Measurements from ENCODE around the gene MAP2K6.

MAP2K6 gene

DNA sequence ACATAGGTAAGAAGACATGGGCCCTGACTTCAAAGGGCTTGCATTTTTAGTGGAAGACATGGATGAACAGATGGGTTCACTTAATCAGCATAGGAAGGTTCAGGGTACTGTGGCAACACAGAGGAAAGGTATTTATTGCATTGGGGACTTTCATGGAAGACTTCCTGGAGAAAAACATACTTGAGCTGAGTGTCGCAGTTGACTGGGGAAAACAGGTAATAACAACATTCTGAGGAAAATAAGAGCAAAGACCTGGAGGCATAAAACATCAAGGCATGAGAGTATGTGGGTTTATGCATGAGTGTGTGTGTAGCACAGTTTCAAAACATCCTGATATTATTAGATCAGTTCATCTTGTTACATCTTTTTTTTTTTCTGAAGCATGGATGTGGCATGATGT, 82.7 kb downstream of the MAP2K6 start:
- DNase-seq: no peak

DNA sequence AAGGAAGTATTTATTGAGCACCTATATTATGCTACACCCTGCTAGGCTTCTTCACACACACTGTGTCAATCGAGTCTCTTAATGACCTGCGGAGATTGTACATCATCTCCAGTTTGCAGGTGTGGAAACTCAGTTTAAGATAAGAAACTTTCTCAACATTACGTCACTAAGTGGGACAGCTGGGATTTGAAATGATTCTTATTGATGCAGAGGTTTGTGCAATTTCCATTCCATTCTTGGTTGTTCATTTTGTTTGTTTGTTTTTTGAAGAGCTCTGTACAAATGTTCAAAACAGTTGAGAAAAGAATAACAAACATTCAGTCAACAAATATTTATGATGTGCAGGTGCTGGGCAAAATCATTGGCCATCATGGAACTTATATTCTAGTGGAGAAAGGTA, 84.8 kb downstream of the MAP2K6 start:
- no peak for DNase-seq

DNA sequence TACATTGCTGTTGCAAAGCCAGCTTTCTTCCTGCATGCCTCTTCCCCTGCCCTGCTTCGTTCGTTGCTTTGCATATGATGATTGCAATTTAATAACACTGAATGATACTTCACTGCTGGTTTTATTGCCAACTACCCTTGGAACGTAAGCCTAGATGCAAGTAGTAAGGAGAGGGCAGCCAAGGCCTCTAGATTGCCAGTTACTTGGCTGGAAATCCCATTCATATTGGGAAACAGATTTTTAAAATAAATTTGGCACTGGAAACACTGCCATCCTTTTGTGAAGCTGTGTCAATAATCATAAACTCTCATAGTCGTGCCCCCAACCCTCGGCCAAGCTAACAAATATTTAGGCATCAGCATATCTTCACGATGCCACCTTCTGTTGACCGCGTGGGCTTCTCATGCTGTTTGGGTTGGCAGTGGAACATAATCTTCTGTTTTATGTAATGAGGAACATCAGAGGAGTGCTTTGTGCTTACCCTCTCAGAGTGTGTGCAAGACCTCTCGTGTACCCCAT, 86.5 kb downstream of the MAP2K6 start:
- no peak for DNase-seq

DNA sequence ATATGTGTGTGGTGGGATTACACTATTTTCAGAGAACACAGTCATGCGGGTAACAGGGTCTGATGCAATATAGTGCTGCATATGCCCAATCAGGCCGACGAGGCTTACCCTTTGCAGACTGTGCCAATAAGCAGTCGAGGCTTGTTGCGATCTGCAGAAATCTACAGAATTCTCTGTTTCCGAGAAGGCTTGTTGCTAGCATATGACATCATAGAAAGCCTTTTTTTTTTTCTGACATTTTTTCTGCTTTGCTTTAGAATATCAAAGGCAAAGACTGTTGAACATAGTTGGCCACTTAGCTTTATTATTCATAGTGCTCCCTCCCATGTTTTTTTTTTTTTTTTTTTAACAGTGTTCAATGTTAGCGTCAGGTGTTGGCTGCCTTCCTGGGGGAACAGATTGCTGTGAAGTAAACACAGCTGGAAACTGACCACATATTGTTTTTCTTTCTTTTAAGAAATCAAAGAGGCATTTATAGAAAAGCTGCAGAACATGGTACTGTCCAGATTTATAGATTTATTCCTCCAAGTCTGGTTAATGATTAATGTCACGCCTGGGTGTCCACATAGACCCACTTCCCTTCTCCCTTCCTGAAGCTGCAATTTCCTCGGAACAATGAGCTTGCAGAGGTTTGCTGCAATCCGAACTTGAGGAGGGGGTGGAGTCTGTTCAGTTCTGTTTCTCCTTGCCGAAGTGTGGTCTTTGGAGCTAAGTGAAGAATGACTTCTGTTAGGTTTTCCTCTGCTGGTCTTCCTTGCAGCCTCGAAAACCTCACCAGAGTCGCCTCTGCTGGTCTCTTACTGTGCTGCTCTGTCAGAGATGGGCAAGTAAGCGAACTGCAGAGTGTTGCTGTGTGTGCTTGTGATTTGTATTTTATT, 87.3 kb downstream of the MAP2K6 start:
- DNase-seq: no peak

DNA sequence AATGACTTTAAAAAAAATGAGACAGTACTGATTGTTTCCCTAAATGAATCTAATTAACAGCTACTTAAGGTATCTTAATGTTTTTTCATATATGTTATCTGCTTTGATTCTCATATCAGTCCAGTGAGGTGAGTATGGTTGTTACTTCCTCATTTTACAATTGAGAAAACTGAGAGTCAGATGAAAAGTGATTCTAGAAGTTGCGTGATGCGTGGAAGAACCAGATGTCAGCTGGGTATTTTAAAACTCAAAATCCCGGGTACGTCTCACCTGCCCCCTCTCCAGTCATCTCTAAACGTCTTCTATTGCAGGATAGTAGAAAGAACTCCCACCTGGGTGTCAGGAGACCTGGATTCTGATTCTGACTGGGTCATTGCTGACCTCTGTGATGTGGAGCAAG, 89.2 kb downstream of the MAP2K6 start:
- DNase-seq: no peak

DNA sequence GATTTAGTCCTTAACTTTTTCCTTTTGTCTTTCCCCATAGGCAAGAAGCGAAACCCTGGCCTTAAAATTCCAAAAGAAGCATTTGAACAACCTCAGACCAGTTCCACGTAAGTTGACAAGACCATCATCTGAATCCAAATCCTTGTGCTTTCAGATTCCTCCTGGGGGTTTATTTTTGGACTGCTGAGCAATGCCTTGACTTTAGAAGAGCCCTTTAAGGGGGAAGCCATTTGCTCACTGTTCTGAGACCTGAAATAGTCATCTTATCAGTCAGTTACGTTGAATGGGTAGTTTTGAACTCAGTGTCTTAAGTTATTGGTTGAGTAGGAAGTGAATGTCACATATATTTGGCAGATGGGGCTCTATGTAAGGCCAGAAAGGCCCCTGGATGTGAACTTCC, 91.2 kb downstream of the MAP2K6 start:
- no peak for DNase-seq

DNA sequence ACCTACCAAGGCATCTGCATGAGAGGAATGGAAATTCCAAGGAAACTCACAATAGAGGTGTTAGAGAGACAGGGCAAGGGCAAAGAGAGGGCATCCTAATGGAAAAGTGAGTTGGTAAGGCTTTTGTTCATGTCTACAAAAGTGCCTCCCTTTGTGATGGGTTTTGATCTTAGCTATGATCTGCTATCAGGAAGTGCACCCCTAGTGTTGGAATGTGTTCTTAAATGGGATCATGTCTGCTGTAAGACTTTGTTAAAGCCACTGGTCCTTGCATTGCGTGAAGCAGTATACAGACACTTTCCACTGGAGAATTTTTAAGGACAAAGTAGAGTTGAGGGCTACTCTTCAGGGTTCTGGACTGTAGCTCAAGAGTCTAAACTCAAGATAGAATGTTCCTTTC, 92.0 kb downstream of the MAP2K6 start:
- no peak for DNase-seq

DNA sequence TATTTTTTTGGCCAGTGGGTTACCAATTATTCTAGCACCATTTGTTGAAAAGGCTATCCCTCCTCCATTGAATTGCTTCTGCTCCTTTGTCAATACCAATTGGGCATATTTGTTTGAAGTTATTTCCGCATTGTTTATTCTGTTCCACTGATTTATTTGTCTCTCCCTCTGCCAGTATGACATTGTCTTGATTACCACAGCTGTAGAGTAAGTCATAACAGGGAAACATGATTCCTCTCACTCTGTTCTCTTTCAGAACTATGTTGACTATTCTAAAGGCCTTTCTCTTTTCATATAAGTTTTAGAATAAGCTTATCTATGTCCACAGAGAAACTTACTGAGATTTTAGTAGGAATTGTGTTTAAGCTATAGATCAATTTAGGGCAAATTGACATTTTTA, 94.3 kb downstream of the MAP2K6 start:
- no peak for DNase-seq

DNA sequence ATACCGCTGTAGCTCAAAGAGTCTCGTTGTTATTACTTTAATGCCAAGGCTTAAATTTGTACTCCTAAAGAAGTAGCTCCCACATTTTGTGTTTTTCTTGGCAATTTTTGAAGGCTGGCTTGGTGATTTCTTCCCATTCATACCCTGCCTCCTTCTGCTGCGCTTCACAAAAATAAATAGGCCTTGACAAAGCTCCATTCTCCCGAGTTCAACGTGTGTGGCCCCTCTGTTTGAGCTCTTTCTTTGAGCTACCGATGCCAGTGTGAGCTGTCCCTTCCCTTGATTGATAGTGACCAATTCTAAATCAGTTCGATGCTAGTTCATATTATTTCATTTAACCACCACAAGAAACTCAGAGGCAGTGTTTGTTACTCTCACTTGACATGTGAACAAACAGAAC, 96.8 kb downstream of the MAP2K6 start:
- DNase-seq: no peak

DNA sequence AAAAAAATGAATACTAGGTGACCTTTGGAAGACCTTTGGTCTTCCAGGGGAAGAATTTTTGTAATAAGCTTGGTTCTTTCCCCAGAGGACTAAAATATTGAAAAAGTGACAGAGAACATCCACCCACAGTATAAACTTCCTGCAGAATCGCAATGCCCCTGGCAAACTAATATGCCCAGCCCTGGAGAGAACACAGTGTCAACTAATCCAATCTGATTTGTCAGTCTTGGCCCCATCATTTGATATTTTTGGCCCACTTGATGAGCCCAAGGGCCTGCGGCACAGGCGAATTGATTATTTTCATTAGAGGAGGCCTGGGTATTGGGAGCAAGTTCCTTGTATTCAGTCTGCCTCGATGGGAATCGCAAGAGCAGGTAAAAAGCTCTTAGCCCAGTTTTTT, 98.4 kb downstream of the MAP2K6 start:
- no peak for DNase-seq

DNA sequence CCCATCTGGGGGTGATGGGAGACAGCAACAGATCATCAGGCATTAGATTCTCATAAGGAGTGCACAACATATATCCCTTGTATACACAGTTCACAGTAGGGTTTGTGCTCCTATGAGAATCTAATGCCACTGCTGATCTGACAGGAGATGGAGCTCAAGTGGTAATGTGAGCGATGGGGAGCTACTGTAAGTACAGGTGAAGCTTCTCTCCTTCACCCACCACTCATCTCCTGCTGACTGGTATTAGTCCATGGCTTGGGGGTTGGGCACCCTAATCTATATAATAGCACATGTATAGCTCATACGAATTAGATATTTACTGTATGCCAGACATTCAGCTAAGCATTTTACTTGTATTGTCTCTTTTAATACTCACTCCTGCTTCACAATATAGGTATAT, 101.7 kb downstream of the MAP2K6 start:
- DNase-seq: no peak

DNA sequence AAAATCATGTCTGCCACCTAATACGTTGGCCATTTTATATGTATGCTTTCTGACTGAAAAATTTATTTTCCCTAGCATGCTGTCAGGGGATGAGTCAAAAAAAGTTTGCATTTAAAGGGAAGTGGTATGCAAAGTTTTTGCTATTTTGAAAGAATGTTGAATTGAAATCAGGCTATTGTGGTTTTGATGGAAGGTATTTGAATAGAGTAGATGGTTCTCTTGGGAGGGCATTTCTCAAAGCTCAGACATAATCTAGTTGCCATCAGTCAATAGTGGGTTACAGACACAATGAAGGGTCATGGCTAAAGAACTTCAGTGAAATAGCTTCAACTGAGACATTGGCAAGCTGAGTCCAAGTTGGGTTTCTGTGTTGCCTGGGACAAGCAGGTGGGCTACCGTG, 102.4 kb downstream of the MAP2K6 start:
- no peak for DNase-seq

DNA sequence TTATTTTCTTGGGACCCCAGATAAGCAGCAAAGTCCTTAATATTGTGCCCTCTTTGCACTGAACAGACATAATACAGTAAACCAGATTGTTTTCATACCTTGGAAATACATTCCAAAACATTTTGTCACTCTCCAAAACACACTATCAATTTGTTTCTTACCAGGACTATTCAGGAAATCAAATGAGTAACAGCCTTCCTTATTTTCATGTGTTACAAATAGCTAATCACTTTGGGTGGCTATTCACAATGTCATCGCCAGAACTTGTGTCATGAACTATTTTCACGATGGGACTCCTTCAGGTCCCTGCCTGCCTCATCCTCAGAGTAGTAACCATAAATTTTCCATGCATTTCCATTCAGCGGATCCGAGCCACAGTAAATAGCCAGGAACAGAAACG, 104.5 kb downstream of the MAP2K6 start:
- no peak for DNase-seq

DNA sequence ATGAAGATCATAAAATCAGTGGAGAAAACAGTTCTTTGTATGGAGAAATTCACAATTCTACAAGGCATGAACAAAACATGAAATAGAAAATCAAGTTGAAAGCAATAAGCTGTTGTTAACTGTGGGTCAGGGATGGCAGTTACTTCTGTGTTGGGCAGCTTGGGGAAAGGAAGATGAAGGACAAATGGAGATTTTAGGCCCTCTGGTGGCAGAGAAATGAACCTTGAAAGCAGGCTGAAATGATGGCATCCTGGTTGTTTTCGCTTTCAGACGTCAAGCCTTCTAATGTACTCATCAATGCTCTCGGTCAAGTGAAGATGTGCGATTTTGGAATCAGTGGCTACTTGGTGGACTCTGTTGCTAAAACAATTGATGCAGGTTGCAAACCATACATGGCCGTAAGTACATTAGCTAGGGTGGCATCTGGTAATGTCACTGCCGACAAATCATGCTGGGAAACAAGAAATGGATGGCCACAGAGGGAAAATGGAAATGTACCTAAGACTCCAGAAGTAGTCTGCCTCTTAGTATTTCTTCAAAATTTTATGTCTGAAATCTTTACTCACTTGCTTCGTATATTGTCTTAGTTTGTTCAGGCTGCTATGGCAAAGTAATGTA, 108.9 kb downstream of the MAP2K6 start:
- no peak for DNase-seq

DNA sequence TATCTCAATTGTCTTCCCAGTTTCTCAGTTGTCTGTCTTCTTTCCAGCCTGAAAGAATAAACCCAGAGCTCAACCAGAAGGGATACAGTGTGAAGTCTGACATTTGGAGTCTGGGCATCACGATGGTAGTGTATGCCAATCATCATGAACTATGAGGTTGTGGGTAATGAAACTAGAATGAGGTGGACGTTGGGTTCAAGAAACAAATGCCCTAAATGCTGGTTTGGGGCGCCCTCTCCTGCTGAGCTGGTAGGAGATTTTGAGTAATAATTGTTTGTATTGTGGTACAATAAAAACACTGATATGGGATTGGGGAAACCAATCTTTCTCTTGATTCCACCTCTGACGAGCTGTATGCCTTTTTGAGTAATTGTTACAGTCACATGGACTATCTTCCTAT, 110.4 kb downstream of the MAP2K6 start:
- no peak for DNase-seq

DNA sequence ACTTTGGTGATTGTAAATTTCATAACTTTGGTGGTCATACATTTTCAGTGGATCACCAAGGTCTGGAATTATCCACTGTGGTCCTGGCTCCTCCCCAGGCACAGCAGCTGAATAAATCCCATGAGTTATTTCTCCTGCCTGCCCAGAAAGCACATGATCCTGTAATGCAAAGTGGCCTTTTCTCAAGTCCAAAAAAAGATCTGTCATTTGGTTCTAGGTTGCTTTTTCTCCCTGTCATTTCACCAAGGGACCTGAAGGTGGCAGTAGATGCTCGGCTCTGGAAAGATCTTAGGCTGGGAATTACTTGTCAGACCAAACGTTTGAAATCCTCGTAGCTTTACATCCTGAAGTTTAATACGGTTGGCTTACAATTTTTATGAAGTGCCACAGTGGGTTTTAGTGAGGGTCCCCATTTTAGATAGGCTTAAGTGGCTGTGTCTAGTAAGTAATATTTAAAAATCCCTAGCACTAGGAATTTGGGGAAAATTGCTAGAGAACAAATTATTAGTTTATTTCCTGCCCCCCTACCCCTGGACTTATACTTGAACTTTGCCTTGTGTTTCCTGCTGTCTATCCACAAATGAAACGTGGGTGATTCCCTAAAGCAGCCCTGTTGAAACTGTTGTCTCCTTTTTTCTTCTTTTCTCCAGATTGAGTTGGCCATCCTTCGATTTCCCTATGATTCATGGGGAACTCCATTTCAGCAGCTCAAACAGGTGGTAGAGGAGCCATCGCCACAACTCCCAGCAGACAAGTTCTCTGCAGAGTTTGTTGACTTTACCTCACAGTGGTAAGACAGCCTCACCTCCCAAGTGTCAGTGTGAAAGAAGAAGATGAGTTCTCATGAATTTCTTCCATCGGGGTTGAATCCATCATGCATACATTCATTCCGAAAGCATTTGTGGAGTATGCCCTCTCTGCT, 111.7 kb downstream of the MAP2K6 start:
- DNase-seq: no peak

DNA sequence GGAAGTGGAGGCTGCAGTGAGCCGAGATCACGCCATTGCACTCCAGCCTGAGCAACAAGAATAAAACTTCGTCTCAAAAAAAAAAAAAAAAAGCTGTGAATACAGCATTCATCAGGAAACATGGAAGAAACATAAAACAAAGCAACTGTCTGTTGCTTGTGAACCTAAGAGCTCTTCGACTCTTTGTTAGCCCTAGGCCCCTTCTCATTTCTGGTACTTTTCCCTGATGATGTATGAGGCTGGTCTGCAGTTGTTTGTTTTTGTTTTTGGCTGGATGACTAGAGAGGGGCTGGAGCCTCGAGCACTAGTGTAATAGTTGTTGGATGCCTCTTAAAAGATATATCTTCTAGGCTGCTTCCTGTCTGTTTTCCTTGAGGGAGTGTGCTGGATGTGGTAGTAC, 113.5 kb downstream of the MAP2K6 start:
- DNase-seq: no peak

DNA sequence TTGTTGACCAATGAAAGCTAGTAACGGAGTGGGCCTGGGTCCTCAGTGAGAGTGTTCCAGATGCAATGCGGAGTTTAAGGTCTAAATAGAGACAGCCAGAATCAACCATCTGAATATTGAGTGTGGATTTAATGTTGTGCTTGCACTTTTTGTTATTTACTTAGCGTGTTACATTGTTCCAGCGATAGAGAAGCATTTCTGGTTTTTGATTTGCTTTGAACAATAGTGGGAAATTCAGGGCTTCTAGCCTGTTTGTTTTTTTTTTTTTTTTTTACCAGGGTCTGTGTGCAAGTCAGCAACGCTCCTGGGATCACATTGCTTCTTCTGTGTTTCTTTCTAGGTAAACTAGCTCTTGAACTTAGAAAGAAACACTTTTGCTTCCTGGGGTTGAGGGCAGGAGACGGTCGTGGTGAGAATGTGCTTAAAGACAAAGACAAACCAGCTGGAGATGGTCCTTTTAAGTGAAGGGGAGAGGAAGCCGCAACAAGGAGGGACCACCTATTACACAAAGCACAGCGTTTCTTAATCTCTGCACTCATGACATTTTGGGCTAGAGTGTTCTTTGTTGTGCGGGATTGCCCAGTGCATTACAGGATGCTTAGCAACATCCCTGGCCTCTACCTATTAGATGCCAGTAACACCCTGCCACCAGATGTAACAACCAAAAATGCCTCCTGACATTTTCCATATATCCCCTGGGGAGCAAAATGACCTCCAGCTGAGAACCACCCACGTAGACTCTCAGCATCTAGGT, 119.2 kb downstream of the MAP2K6 start:
- DNase-seq: no peak

DNA sequence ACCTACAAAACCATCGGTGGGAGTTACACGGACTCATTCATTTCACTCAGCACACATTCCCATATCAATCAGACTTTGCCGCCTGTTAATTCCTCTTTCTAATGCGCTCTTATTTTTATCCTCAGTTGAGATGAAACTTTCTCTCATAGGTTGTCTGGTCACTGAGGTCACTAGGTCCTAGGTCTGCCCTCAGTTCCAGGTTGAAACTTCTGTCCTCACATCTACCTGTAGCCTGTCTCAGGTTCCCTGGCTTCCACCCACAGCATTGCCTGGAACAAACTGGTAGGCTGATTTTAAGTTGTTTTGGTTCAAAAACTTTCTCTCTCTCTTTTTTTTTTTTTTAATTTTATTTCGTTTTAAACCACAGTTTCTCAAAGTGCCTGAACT, 119.7 kb downstream of the MAP2K6 start:
- DNase-seq: no peak

DNA sequence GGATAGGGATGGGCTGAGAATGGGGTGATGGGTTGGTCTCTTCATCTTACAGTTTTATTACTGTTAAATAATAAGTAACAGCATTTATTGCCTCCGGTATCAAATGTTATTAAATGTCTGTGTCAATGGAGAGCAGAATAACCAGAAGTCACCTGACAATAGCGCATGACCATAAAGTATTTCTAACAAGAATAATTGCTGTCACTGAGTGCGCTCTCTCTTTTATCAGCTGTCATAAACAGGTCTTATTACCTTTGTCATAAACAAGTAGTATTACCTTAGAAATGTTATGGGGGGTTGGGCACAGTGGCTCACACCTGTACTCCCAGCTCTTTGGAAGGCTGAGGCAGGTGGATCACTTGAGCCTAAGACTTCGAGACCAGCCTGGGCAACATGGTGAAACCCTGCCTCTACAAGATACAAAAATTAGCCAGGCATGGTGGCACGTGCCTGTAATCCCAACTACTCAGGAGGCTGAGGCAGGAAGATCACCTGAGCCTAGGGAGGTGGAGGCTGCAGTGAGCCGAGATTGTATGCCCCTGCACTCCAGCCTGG, 120.6 kb downstream of the MAP2K6 start:
- DNase-seq: no peak

DNA sequence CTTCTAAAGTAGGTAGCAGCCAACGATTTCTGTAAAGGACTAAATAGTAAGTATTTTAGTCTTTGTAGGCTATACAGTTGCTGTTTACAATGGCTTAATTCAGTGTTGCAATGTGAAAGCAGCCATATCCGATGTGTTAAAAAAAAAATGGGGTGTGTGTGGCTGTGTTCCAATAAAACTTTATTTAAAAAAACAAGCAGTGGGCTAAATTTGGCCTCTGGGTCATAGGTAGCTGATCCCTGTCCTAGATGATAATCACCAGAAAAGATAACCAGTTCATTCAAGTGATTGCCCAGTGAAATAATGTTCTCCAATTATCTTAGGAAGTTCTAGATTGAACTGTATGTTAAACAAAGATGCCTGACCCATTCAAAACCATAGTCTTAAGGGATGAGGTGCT, 124.3 kb downstream of the MAP2K6 start:
- no peak for DNase-seq

DNA sequence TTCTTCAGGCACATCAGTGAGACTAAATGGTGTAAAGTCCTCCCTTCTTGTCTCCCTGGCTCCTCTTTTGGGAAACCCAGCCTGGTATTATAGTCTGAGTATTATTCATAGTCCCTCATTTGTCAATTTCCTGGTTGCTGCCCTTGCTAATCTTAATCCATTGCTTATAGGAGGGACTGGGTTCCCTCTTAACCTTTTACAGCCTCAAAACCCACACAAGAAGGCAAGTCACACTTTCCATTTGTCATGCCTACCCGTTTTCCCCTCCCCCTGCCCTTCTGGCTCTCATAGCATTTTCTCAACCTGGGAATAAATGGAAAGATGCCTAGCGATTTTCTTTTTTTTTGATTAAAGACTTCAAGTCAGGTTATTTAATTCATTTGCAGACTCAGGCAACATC, 124.8 kb downstream of the MAP2K6 start:
- no peak for DNase-seq

All from activated gamma-delta T cell treated with Interleukin-2 at 50 U/mL for 16 hours (primary cell).